Brain microvascular endothelial cell (primary cell): ENCODE measurements around the gene RCN1.
"Not testable (repeated sequence)": the region's sequence is repeated elsewhere in the genome, so short reads cannot be mapped to it uniquely, and the experiment has no call there.

Experiments used
- DNase-seq: peaks from one replicate; pipeline ENCODE4 v3.0.0-alpha.2; 2020
- H3K27ac ChIP-seq: fragments of 250-450 bp; sonication (Bioruptor Pico); 2 replicates; pipeline ENCODE4 v1.5.1; 2020; ENCODE audit warnings: mild to moderate bottlenecking, moderate library complexity
- H3K27me3 ChIP-seq: fragments of 250-450 bp; sonication (Bioruptor Pico); replicated peaks from 2 replicates; pipeline ENCODE4 v1.5.1; 2020; ENCODE audit warnings: mild to moderate bottlenecking
- H3K36me3 ChIP-seq: fragments of 250-450 bp; sonication (Bioruptor Pico); replicated peaks from 2 replicates; pipeline ENCODE4 v1.5.1; 2020; ENCODE audit warnings: mild to moderate bottlenecking
- H3K4me3 ChIP-seq: 2 replicates; pipeline ENCODE4 v1.5.1; 2011; ENCODE audit warnings: low read depth, mild to moderate bottlenecking, control low read depth, low read length, moderate library complexity
- CTCF ChIP-seq: IDR thresholded peaks from 2 replicates; pipeline ENCODE4 v1.5.1; 2011; ENCODE audit warnings: low read depth, mild to moderate bottlenecking, moderate library complexity, low read length, control low read depth, inconsistent platforms; ENCODE audit errors: missing control alignments
- in situ Hi-C: cut with HindIII; loops from 2 replicates; pipeline ENCODE4 v1.10.0; 2017; ENCODE audit warnings: low sequenced_read_pairs, low pct_ligation_motif_present

Gene RCN1

DNA sequence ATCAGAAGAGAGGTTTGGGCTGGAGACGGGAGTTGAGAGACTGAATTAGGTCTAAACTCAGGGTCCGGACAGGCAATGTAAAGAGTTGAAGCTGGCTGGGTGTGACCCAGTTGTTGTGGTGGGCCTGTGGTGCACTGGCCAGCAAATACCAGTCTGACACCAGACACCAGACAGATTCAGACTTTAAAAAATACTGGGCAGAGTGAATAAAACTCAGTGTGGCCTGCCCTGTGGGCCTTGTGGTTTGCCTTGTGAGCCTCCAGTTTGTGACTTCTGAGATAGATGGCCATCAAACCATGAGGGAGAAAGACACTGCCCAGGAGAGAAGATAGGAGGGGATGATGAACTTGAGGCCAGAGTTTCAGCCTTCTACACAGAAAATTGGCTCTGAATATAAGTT, 25.8 kb downstream of the RCN1 start:
- H3K36me3 ChIP-seq: no peaks in the 10 kb centered on the region
- DNase-seq: no peak
- in situ Hi-C loops: no loop called here
- H3K27ac ChIP-seq: no peak overlapping the region
- TF ChIP-seq CTCF: no peak
- no peaks in the 10 kb centered on the region for H3K27me3 ChIP-seq
- no peak overlapping the region for H3K4me3 ChIP-seq

DNA sequence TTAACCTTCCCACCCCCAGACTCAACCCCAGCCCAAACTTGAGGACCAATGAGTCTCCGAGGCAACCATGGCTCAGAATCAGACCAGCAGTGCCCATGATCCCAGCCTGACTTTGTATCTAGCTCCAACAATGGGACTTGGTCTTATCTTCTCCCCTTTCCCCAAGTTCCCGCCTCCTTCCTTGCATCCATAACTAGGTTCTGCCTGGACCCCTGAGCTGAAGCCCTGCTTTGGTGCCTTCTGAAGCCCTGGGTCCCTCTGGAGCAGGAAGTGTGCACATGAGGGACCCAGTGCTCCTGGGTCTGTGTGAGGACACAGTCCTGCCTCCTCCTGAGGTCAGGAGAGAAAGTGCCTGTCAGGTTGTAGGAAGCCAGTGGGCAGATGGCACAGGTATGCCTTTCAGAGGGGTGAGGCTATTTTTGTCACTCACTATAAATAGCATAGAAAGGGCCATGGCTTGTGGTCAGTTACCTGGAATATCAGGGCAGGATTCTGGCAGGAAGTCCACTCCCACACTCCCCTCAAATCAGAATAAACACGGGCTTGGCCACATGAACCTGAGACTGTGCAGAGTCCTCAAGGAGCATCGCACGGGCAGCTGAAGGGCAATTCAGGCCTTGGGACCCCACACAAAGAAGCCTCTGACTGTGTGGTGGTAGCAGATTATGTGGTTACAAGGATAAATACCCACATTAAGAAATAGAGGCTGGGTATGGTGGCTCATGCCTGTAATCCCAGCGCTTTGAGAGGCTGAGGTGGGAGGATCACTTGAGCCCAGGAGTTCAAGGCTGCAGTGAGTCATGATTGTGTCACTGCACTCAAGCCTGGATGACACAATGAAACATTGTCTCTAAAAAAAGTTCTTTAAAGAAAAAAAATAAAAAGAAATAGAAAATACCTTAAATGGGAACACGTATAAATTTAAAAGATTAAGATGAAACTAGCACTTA, 27.4 kb downstream of the RCN1 start:
- no peaks in the 10 kb centered on the region for H3K36me3 ChIP-seq
- H3K4me3 ChIP-seq: no peak overlapping the region
- DNase-seq: peak; percentile 88
- peak overlapping the region; percentile 23 for H3K27ac ChIP-seq
- no peak for TF ChIP-seq CTCF
- H3K27me3 ChIP-seq: no peaks in the 10 kb centered on the region
- in situ Hi-C loops: no loop called here

GRCh38 chr11:32119139-32119538, 28.3 kb downstream of the RCN1 start:
- H3K27me3 ChIP-seq, H3K36me3 ChIP-seq, DNase-seq, H3K4me3 ChIP-seq, in situ Hi-C loops: not testable (repeated sequence)
- peak overlapping the region; percentile 28 for H3K27ac ChIP-seq

DNA sequence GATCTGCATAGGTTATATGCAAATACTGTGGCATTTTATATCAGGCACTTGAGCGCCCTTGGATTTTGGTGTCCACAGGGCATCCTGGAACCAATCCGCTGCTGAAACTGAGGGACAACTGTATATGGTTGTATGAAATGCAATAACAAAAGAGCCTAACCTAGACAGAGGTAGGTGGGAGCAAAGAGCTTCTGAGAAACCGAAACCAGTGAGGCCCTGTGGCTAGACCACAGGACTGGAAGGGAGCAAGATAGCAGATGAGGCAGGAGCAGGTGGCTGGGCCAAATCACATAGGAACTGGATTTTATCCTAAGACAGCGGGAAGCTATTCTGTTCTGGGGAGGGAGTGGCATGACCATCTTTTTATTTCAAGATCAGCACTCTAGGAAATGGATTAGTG, 30.1 kb downstream of the RCN1 start:
- no peak overlapping the region for H3K4me3 ChIP-seq
- in situ Hi-C loops: no loop called here
- no peak for DNase-seq
- no peaks in the 10 kb centered on the region for H3K36me3 ChIP-seq
- no peaks in the 10 kb centered on the region for H3K27me3 ChIP-seq
- no peak for TF ChIP-seq CTCF
- H3K27ac ChIP-seq: no peak overlapping the region

- no peak for TF ChIP-seq CTCF
- Histone ChIP-seq H3K27ac (no peak overlapping the region), H3K27me3 (no peaks in the 10 kb centered on the region), H3K36me3 (no peaks in the 10 kb centered on the region), H3K4me3 (no peak overlapping the region)
- in situ Hi-C loops: no loop called here
- DNase-seq: no peak
These were observed 31.3 kb downstream of the RCN1 start for GRCh38 chr11:32122200-32122599.

GRCh38 chr11:32131321-32131720, 40.4 kb downstream of the RCN1 start:
- Histone ChIP-seq H3K4me3 (no peak overlapping the region), H3K27ac (no peak overlapping the region), H3K36me3 (no peaks in the 10 kb centered on the region), H3K27me3 (no peaks in the 10 kb centered on the region)
- peak; percentile 61 for DNase-seq
- no peak for TF ChIP-seq CTCF
- in situ Hi-C loops: no loop called here
